ENCODE results near the gene FAM20A. TPM values are rescaled to one million over a fixed set of nuclear protein-coding genes. Genes with fewer than 3 reads are reported as not detected.

FAM20A gene
- total RNA-seq = 1 to 10 TPM; 2.5 to 4.4 TPM

- no peak for TF ChIP-seq CTCF (IDR thresholded peaks at IDR 0.05)
- DNase-seq (ENCODE audit: low spot score) = no peak
- no peaks in the 10 kb centered on the region for H3K36me3 ChIP-seq
- peak within 1 kb of the TSS; percentile 62 to 74 for H3K4me3 ChIP-seq
- H3K9me3 ChIP-seq = no peaks in the 10 kb centered on the region
- peak within 1 kb of the TSS; percentile 74 to 82 for H3K27ac ChIP-seq
- no peaks in the 10 kb centered on the region for H3K27me3 ChIP-seq
- peaks cover 0 to 46% of the 10 kb centered on the region in 2 donors for H3K4me1 ChIP-seq
These were observed at the start of gene FAM20A for GRCh38 chr17:68600931-68601564. Gene FAM20A (minus strand): TSS chr17:68601367. CDS start chr17:68600666, 701 bp downstream.

- TF ChIP-seq CTCF (IDR thresholded peaks at IDR 0.05) = no peak
- Histone ChIP-seq H3K9me3 (peaks cover 0 to 9% of the 10 kb centered on the region in 2 donors), H3K4me3 (no peak overlapping the region), H3K4me1 (no peaks in the 10 kb centered on the region), H3K27me3 (no peaks in the 10 kb centered on the region), H3K27ac (no peak overlapping the region), H3K36me3 (no peaks in the 10 kb centered on the region)
- no peak for DNase-seq (ENCODE audit: low spot score)
These were observed 48.2 kb upstream of the FAM20A start for GRCh38 chr17:68649324-68649723.

GRCh38 chr17:68646626-68647526, 45.7 kb upstream of the FAM20A start:
- no peak for TF ChIP-seq CTCF (IDR thresholded peaks at IDR 0.05)
- Histone ChIP-seq H3K36me3 (no peaks in the 10 kb centered on the region), H3K4me3 (no peak overlapping the region), H3K9me3 (peaks cover 0 to 9% of the 10 kb centered on the region in 2 donors), H3K27me3 (no peaks in the 10 kb centered on the region), H3K4me1 (no peaks in the 10 kb centered on the region), H3K27ac (no peak overlapping the region)
- no peak for DNase-seq (ENCODE audit: low spot score)

GRCh38 chr17:68642118-68642412, 40.9 kb upstream of the FAM20A start:
- Histone ChIP-seq H3K27me3 (no peaks in the 10 kb centered on the region), H3K4me3 (no peak overlapping the region), H3K27ac (no peak overlapping the region), H3K9me3 (no peaks in the 10 kb centered on the region), H3K36me3 (no peaks in the 10 kb centered on the region), H3K4me1 (peaks cover 0 to 6% of the 10 kb centered on the region in 2 donors)
- DNase-seq (ENCODE audit: low spot score) = no peak
- no peak for TF ChIP-seq CTCF (IDR thresholded peaks at IDR 0.05)

- no peaks in the 10 kb centered on the region for H3K36me3 ChIP-seq
- DNase-seq (ENCODE audit: low spot score) = no peak
- H3K27ac ChIP-seq = no peak overlapping the region
- no peak for TF ChIP-seq CTCF (IDR thresholded peaks at IDR 0.05)
- H3K4me1 ChIP-seq = peaks cover 0 to 6% of the 10 kb centered on the region in 2 donors
- H3K9me3 ChIP-seq = no peaks in the 10 kb centered on the region
- H3K4me3 ChIP-seq = no peak overlapping the region
- no peaks in the 10 kb centered on the region for H3K27me3 ChIP-seq
These were observed 40.3 kb upstream of the FAM20A start for GRCh38 chr17:68641276-68642117.

All from right atrium auricular region (tissue), 2 donors.